Esophagus muscularis mucosa (tissue), 4 donors: ENCODE measurements around the gene CMTM7. TPM values are rescaled to one million over a fixed set of nuclear protein-coding genes. Genes with fewer than 3 reads are reported as not detected.
"Not testable (repeated sequence)": the region's sequence is repeated elsewhere in the genome, so short reads cannot be mapped to it uniquely, and the experiment has no call there.

ENCODE experiments used
- DNase-seq: peaks from one replicate; pipeline ENCODE4 v3.0.0-alpha.2; 2017; ENCODE audit errors: extremely low spot score
- H3K27ac ChIP-seq, 4 donors: fragments of 200-600 bp; sonication (generic); replicated peaks in 1 of 4; 1 replicate in 3 of 4; 2 replicates in 1 of 4; pipeline ENCODE4 v1.5.1; 2016 to 2019; ENCODE audit warnings: mild to moderate bottlenecking in 1 of 4
- H3K27me3 ChIP-seq, 4 donors: fragments of 200-600 bp; sonication (generic); one replicate each; pipeline versions ENCODE4 v1.5.1 to v1.6.0; 2016 to 2019
- H3K36me3 ChIP-seq, 4 donors: fragments of 200-600 bp; sonication (generic); one replicate each; pipeline ENCODE4 v1.5.1; 2016 to 2019
- H3K4me1 ChIP-seq, 4 donors: fragments of 200-600 bp; sonication (generic); one replicate each; pipeline ENCODE4 v1.5.1; 2016 to 2019
- H3K4me3 ChIP-seq, 4 donors: fragments of 200-600 bp; sonication (generic); 1 replicate in 2 of 4; 2 replicates in 2 of 4; pipeline ENCODE4 v1.5.1; 2016 to 2019; ENCODE audit warnings: mild to moderate bottlenecking in 4 of 4, moderate library complexity in 1 of 4
- H3K9me3 ChIP-seq, 4 donors: fragments of 200-600 bp; sonication (generic); 1 replicate in 3 of 4; 2 replicates in 1 of 4; pipeline ENCODE4 v1.5.1; 2016 to 2019
- EP300 ChIP-seq: sonication (generic); formaldehyde crosslinking; IDR thresholded peaks from one replicate; pipeline ENCODE4 v1.6.1; 2017; ENCODE audit warnings: antibody characterized with exemption
- POLR2A ChIP-seq: fragments of 450-650 bp; IDR thresholded peaks from one replicate; pipeline ENCODE4 v1.6.1; 2017; ENCODE audit warnings: antibody characterized with exemption, moderate library complexity, mild to moderate bottlenecking, low read depth
- POLR2AphosphoS5 ChIP-seq, 2 donors: sonication (generic); formaldehyde crosslinking; IDR thresholded peaks; one replicate each; pipeline ENCODE4 v1.6.1; 2017; ENCODE audit warnings: antibody characterized with exemption in 2 of 2
- WGBS: methylation state at CpG from one replicate; pipeline ENCODE4 v1.1.5; 2018; 5-methylcytosine and 5-hydroxymethylcytosine counted together
- intact Hi-C: fragments of 100-400 bp; cut with DNase I; formaldehyde crosslinking; loops from one replicate; pipeline ENCODE4 v1.15.1; 2023
- total RNA-seq, 4 donors: library from RNA; depleted of rRNA; stranded (reverse); fragments of >200 nt; gene quantifications; one replicate each; pipeline versions ENCODE4 v1.1.0 to v1.2.1, GENCODE V29; 2016
- TF ChIP-seq, protein P1 (sequence below), 3 experiments: fragments of 200-600 bp in 2 of 3; fragments of 450-650 bp in 1 of 3; sonication (generic) in 2 of 3; IDR thresholded peaks; one replicate each; pipeline ENCODE4 v1.5.1; 2017 to 2019; ENCODE audit warnings: antibody characterized with exemption in 3 of 3, mild to moderate bottlenecking in 2 of 3, moderate library complexity in 1 of 3

The CMTM7 gene
- total RNA-seq, 4 donors from 2014 or later = 8.2 to 10.8 (median 8.5) TPM

DNA sequence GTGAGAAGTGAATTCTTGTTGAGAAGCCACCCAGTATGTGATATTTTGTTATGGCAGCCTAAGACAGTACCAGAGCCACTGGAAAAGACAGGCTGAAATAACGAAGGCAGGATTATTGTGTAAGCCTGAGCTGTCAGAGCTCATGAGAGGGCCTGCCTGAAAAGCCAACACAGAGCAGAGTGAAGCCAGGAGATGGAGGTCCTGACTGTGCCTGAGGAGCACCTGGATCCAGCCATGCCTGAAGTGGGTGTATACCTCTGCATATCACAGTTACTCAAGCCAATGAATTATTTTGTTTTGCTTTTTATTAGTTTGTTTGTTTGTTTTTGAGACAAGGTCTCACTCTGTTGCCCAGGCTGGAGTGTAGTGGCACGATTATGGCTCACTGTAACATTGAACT, 4.1 kb upstream of the CMTM7 start:
- Histone ChIP-seq H3K4me1 (peaks cover 8 to 16% (median 13%) of the 10 kb centered on the region in 4 donors), H3K9me3 (no peaks in the 10 kb centered on the region), H3K36me3 (no peaks in the 10 kb centered on the region), H3K27me3 (no peaks in the 10 kb centered on the region), H3K4me3 (no peak overlapping the region), H3K27ac (no peak overlapping the region)
- WGBS = 91% methylated on average over 2 of the region's 2 CpGs
- DNase-seq = no peak
- no peak for TF ChIP-seq POLR2A
- TF ChIP-seq, protein P1, sequence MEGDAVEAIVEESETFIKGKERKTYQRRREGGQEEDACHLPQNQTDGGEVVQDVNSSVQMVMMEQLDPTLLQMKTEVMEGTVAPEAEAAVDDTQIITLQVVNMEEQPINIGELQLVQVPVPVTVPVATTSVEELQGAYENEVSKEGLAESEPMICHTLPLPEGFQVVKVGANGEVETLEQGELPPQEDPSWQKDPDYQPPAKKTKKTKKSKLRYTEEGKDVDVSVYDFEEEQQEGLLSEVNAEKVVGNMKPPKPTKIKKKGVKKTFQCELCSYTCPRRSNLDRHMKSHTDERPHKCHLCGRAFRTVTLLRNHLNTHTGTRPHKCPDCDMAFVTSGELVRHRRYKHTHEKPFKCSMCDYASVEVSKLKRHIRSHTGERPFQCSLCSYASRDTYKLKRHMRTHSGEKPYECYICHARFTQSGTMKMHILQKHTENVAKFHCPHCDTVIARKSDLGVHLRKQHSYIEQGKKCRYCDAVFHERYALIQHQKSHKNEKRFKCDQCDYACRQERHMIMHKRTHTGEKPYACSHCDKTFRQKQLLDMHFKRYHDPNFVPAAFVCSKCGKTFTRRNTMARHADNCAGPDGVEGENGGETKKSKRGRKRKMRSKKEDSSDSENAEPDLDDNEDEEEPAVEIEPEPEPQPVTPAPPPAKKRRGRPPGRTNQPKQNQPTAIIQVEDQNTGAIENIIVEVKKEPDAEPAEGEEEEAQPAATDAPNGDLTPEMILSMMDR (IDR thresholded peaks at IDR 0.05) = no peak
- TF ChIP-seq EP300 = no peak
- no peak for TF ChIP-seq POLR2AphosphoS5 (IDR thresholded peaks at IDR 0.05)
- intact Hi-C loops = no loop called here

- H3K36me3 ChIP-seq, H3K9me3 ChIP-seq, DNase-seq, H3K27ac ChIP-seq, H3K4me3 ChIP-seq, intact Hi-C loops, H3K27me3 ChIP-seq: not testable (repeated sequence)
- H3K4me1 ChIP-seq = peaks cover 8 to 22% (median 17%) of the 10 kb centered on the region in 4 donors
- WGBS = 100% methylated on average over 2 of the region's 2 CpGs
Measured at GRCh38 chr3:32389577-32389976, 2.1 kb upstream of the CMTM7 start.

DNA sequence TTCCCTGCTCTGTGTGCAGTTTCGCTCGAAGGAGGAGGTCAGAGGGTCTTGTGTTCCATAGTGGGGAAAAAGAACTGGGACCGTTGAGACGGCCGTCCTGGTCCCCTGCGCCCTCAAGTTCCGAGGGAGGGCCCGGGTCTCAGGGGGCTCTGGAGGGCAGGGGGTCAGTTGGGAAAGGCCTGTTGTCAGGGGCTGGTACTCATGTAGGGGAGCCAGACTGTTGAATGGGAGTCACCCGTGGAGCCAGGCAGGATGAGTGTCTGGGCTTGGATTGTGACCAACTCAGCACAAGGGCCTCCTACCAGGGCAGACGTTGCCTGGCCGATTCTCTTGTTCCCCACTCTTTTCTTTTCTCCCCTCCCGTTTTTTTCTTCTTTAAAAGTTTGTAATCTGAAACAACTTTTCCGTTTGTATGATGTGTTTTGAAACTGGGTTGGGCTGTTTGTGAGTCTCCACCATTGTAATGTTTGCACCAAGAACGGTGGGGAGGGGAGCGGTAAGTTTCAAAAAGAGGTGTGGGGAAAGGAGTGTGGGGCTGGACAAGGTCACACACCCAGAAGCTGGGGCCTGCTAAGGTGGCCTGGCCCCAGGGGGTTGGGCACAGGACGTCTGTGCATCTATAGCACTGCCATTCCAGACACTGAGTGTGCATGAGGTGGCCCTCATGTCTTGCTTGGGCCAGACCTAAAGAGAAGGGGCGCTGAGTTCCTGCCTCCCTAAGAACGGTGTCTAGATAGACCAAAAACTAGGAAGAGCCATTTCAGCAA, 1.1 kb downstream of the CMTM7 start:
- Histone ChIP-seq H3K9me3 (no peaks in the 10 kb centered on the region), H3K4me1 (peaks cover 8 to 22% (median 16%) of the 10 kb centered on the region in 4 donors), H3K27me3 (no peaks in the 10 kb centered on the region), H3K36me3 (no peaks in the 10 kb centered on the region), H3K4me3 (peak overlapping the region; percentile 72 to 86 (median 77)), H3K27ac (peak overlapping the region; percentile 74 to 87 (median 78))
- TF ChIP-seq POLR2A = no peak
- TF ChIP-seq, protein P1 (IDR thresholded peaks at IDR 0.05) = no peak
- TF ChIP-seq POLR2AphosphoS5 (IDR thresholded peaks at IDR 0.05) = no peak
- TF ChIP-seq EP300 = no peak
- 42% methylated on average over 18 of the region's 18 CpGs for WGBS
- intact Hi-C loops = loop anchor here (10.0 kb wide), 1 partner anchor 292 kb away; the partner anchor contains the start of gene CNOT10
- DNase-seq = no peak

DNA sequence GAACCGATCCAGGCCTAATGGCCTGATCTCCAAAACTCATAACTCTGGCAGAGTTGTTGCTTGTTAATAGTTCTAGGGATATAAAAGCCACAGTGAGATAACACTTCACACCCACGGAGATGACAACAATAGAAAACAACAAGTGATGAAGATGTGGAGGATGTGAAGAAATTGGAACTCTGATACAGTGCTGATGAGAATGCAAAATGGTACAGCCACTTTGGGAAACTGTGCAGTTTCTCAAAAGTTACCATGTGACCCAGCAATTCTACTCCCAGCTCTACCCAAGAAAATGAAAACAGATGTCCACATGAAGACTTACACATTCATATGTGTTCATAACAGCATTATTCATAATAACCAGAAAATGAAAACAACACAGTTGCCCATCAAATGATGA, 3.8 kb downstream of the CMTM7 start:
- Histone ChIP-seq H3K27me3 (no peaks in the 10 kb centered on the region), H3K27ac (no peak overlapping the region), H3K4me1 (peaks cover 10 to 29% (median 23%) of the 10 kb centered on the region in 4 donors), H3K9me3 (no peaks in the 10 kb centered on the region), H3K4me3 (no peak overlapping the region), H3K36me3 (no peaks in the 10 kb centered on the region)
- intact Hi-C loops = loop anchor here (10.0 kb wide), 1 partner anchor 289 kb away; the partner anchor contains the start of gene CNOT10
- TF ChIP-seq POLR2A = no peak
- TF ChIP-seq, protein P1 (IDR thresholded peaks at IDR 0.05) = no peak
- TF ChIP-seq EP300 = no peak
- no peak for TF ChIP-seq POLR2AphosphoS5 (IDR thresholded peaks at IDR 0.05)
- WGBS = 59% methylated on average over 2 of the region's 2 CpGs
- DNase-seq = no peak

DNA sequence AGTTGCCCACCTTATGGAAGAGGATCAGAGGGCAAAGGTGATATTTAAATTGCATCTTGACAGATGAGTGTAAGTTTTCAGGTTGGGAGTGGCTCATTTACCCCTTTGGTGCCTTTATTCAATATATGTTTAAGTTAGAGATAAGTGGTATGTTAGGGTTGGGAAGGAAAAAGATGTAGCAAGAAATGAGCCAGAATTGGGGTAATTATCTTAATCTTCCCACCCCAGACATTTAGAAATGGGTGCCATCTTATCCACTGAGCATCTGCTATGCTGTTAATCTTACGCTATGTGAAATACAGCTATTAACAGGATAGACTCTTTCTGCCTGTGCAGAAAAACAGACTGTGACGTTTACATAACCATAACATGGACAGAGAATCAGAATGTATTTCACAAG, 6.3 kb downstream of the CMTM7 start:
- Histone ChIP-seq H3K36me3 (no peaks in the 10 kb centered on the region), H3K27ac (no peak overlapping the region), H3K4me1 (peaks cover 25 to 30% (median 28%) of the 10 kb centered on the region in 4 donors), H3K4me3 (no peak overlapping the region), H3K9me3 (no peaks in the 10 kb centered on the region), H3K27me3 (no peaks in the 10 kb centered on the region)
- no peak for TF ChIP-seq POLR2AphosphoS5 (IDR thresholded peaks at IDR 0.05)
- no peak for TF ChIP-seq EP300
- TF ChIP-seq, protein P1 (IDR thresholded peaks at IDR 0.05) = no peak
- no peak for TF ChIP-seq POLR2A
- 55% methylated on average over 2 of the region's 2 CpGs for WGBS
- no peak for DNase-seq
- intact Hi-C loops = loop anchor here (10.0 kb wide), 1 partner anchor 287 kb away; the partner anchor contains the start of gene CNOT10
